Loucy (cell line): Measurements from ENCODE around the gene VPS37B.

Experiments used
- CTCF ChIP-seq: fragments of 200-600 bp; sonication (generic); conservative IDR thresholded peaks from 2 replicates; pipeline ENCODE4 v1.5.1; 2014; ENCODE audit warnings: mild to moderate bottlenecking, antibody characterized with exemption, low read length
- EZH2phosphoT487 ChIP-seq: fragments of 200-600 bp; IDR thresholded peaks from 2 replicates; pipeline ENCODE4 v1.6.1; 2018; ENCODE audit warnings: antibody characterized with exemption, mild to moderate bottlenecking, moderate library complexity, borderline replicate concordance

- TF ChIP-seq CTCF, result no peak
- no peak for TF ChIP-seq EZH2phosphoT487
Measured at GRCh38 chr12:122884091-122884826, 11.7 kb downstream of the VPS37B start.
